Measurements from ENCODE around the gene SPRYD3.
"Not testable (repeated sequence)": the region's sequence is repeated elsewhere in the genome, so short reads cannot be mapped to it uniquely, and the experiment has no call there.

The SPRYD3 gene

GRCh38 chr12:53049571-53050318 lies 29.4 kb downstream of the SPRYD3 start, which contains the start of gene TNS2:
TSS of gene TNS2 (plus strand) at chr12:53050065. CDS start at chr12:53050186, 121 bp downstream.
- no peak for DNase-seq

DNA sequence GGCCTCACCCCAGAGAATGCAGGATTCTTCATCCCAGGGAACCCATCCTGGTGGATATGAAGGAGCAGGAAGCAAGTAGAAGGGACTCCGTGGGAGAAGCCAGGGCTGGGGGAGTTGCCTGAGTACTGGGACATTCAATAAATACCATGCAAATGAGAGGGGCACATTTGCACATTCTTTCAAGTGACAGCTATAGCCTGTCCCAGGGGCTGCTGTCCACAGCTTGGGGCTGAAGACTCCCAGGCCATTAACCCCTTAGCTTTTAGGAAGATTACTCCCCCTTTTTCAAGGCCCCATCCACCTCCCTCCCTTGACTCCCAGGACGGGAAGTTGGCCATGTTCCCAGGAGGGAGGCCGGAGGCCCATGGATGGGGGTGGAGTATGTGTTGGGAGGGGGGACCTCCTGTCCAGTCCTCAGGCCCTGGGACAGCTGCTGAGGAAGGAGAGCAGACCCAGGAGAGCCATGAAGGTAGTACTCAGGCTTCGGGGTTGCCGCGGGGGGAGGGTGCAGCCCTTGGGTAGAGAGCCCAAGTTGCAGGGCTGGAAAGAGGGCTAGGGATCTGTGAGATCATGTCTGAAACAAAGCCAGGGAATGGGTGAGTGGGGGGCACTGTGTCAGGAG lies 30.3 kb downstream of the SPRYD3 start:
- no peak for DNase-seq

GRCh38 chr12:53048033-53048779 lies 31.0 kb downstream of the SPRYD3 start:
- DNase-seq = no peak

- peak; percentile 62 to 83 for DNase-seq
Measured at GRCh38 chr12:53047221-53048032, 31.8 kb downstream of the SPRYD3 start.

- DNase-seq = peak in 1 of 2 donors; percentile 43
Measured at GRCh38 chr12:53046655-53047220, 32.5 kb downstream of the SPRYD3 start.

DNA sequence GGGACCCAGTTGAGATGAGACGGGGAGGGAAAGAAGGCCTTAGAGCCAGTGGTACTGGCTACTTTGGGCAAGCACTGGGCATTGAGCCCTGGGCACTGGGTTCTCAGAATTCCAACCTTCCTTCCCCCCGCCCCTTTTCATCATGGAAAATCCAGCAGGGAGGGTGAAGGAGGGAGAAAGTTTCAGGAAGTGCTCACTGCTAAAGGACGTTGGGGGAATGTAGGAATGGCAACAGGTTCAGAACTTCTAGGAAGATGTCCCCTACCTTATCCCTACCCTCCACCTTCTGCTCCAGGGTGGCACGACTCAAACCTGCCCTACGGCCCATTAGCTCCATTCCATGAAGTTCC lies 33.5 kb downstream of the SPRYD3 start:
- no peak for DNase-seq

DNA sequence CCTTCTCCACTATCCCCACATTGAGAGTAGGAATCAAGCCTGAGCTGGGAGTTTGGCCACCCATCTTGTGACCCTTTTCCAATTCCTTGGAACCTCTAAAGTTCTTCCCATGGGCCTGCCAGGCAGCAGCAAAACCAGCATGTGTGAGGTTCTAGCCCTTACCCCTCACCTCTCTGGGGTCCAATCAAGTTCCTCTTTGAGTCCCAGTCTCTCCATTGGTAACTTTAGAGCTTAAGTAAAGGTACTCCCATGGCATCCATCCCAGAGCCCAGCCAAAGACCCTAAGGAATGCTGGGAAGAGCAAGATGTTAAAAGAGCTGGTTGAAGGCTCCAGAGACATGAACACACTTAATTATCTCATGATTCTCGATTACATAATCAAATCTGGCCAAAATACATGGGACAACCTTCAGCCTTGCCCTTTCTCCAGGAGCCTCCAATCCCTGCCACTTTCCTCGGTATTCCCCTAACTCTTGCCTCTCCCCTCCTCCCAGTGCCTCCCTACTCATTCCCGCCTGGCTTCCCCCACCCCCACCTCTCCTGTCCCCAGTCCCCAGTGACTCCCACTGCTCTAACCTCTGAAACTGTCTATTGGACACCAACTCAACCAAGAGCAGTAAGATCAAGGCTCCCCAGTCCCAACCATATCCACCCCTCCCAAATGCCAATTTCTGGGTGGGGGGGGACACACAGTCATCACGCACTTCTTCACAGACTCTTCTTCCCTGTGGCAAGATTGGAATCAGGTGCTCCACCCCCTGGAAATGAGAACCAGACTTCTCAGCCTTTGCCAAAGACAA lies 34.1 kb downstream of the SPRYD3 start:
- no peak for DNase-seq

- DNase-seq = no peak
Measured at GRCh38 chr12:53044052-53044581, 35.1 kb downstream of the SPRYD3 start.

DNA sequence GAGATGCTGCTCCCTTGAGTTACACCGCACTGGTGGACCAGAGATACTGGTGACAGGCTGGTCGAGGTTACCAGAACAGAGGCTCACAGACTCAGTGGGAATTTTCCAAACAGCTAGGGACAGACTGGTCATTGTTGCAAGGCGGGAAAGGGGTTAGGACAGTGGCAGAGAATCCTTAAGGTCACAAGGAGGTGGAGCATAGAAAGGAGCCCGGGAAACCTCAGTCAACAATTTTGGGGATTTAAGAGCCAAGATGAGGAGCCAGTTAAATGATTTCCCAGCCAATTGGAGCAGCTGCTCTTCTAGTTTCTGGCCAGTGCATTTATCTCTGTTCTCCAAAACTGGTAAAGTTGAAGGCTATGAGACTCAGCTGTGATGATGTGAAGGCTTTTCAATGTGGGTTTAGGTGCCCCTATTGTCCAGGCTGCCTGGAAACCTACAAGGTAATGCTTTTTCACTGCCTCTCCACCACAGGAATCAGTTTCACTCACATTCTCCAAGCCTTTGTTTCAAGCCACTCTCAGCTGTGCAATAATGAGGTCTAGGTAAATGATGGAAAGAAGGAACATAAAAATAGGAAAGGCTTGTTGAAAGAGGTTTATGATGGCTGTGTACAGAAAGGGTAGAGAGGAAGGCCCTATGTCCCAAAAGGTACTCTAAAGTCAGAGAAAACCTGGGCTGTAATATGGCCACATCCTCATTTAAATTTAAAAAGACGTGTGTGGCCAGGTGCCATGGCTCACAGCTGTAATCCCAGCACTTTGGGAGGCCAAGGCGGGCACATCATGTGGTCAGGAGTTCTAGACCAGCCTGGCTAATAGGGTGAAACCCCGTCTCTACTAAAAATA lies 36.4 kb downstream of the SPRYD3 start:
- DNase-seq = no peak

GRCh38 chr12:53039851-53040250 lies 39.3 kb downstream of the SPRYD3 start:
- no peak for DNase-seq

DNA sequence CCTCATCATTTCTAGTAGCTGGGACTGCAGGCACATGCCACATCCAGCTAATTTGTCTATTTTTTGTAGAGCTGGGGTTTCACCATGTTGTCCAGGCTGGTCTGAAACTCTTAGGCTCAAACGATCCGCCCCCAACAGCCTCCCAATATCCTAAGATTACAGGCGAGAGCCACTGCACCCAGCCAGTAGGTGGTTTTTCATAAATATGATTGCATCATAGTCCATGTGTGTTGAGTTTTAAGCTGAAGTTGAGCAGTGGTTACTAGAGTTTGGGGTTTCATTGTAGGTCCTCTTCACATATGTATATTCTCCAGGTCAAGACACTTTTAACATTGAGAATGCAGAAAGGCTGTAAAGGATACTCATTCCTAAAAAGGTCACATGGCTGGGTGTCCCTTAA lies 42.4 kb downstream of the SPRYD3 start:
- no peak for DNase-seq

GRCh38 chr12:53034459-53034858 lies 44.7 kb downstream of the SPRYD3 start:
- DNase-seq = no peak

- DNase-seq = not testable (repeated sequence)
Measured at GRCh38 chr12:53033832-53034231, 45.4 kb downstream of the SPRYD3 start.

- no peak for DNase-seq
Measured at GRCh38 chr12:53031616-53032015, 47.6 kb downstream of the SPRYD3 start.

GRCh38 chr12:53027014-53027413 lies 52.2 kb downstream of the SPRYD3 start:
- not testable (repeated sequence) for DNase-seq

DNA sequence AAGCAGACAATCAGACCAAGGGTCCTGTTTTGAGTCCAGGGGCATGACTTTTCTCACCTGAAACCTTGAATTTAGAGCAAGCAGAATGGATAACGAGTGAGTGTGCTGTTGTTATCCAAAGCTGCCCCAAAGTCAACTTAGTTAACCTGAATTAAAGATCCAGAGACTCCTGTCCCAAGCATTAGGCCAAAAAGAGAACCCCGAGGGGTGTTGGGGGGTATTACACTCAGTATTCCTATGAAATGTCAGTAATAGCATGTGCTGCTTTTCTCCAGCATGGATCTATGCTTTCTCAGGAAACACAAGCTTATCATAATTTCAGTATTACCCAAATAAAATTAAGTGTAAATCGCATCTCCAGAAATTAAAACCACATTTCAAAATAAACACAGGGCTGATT lies 53.9 kb downstream of the SPRYD3 start:
- no peak for DNase-seq

GRCh38 chr12:53014709-53015108 lies 64.5 kb downstream of the SPRYD3 start:
- DNase-seq = no peak
